GM12874 (cell line): Measurements from ENCODE around the gene DDI2.

Experiments
- CTCF ChIP-seq: IDR thresholded peaks from 2 replicates; pipeline ENCODE4 v1.5.1; 2011; ENCODE audit warnings: low read depth, mild to moderate bottlenecking, control low read depth, low read length, moderate library complexity; ENCODE audit not compliant: insufficient read depth

Gene DDI2

GRCh38 chr1:15595809-15596617 lies 21.2 kb upstream of the DDI2 start:
- TF ChIP-seq CTCF: no peak

- TF ChIP-seq CTCF: no peak
Observed at GRCh38 chr1:15598436-15598835, 18.8 kb upstream of the DDI2 start.

- TF ChIP-seq CTCF: no peak
Observed at GRCh38 chr1:15603050-15603965, 13.9 kb upstream of the DDI2 start.

- no peak for TF ChIP-seq CTCF
Observed at GRCh38 chr1:15605398-15606383, 11.6 kb upstream of the DDI2 start.

GRCh38 chr1:15609631-15610030 lies 7.6 kb upstream of the DDI2 start:
- TF ChIP-seq CTCF: no peak

- no peak for TF ChIP-seq CTCF
Observed at GRCh38 chr1:15610167-15610566, 7.1 kb upstream of the DDI2 start.
